HepG2 (cell line): ENCODE data around the gene HBM.

Source experiments
- KAT7 ChIP-seq: IDR thresholded peaks from 2 replicates; pipeline ENCODE4 v1.6.1; 2018; ENCODE audit warnings: borderline replicate concordance, missing compliant biosample characterization
- MAZ ChIP-seq, 2 experiments: sonication (generic) in 1 of 2; formaldehyde crosslinking in 1 of 2; IDR thresholded peaks; 2 replicates each; pipeline versions ENCODE4 v1.5.0 to v1.6.1; 2012 to 2020; ENCODE audit warnings: low read depth in 2 of 2, mild to moderate bottlenecking in 2 of 2, borderline replicate concordance in 1 of 2, improper control_type of control experiment in 1 of 2, low read length in 1 of 2, missing genetic modification reagents in 1 of 2, moderate library complexity in 1 of 2
- MIER3 ChIP-seq: IDR thresholded peaks from 2 replicates; pipeline ENCODE4 v1.6.1; 2016; ENCODE audit warnings: missing compliant biosample characterization, borderline replicate concordance
- PCBP2 ChIP-seq: fragments of 200-400 bp; formaldehyde crosslinking; optimal IDR thresholded peaks from 2 replicates; pipeline ENCODE3; 2018; ENCODE audit warnings: low read length, low read depth; ENCODE audit not compliant: poor library complexity, severe bottlenecking
- POLR2A ChIP-seq, 2 experiments: IDR thresholded peaks; 2 replicates each; pipeline ENCODE4 v1.6.1; 2011; ENCODE audit warnings: low read depth in 2 of 2, low read length in 2 of 2, mild to moderate bottlenecking in 1 of 2, moderate library complexity in 1 of 2; ENCODE audit not compliant: insufficient read depth in 1 of 2
- ZFP41 ChIP-seq: sonication (generic); formaldehyde crosslinking; IDR thresholded peaks from 2 replicates; pipeline ENCODE4 v1.4.0; 2020; ENCODE audit warnings: mild to moderate bottlenecking, missing genetic modification reagents, borderline replicate concordance
- ZNF12 ChIP-seq: sonication (generic); formaldehyde crosslinking; IDR thresholded peaks from 2 replicates; pipeline ENCODE4 v1.5.0; 2020; ENCODE audit warnings: missing genetic modification reagents
- ZNF143 ChIP-seq: sonication (generic); formaldehyde crosslinking; IDR thresholded peaks from 2 replicates; pipeline ENCODE4 v1.4.0; 2020; ENCODE audit warnings: missing genetic modification reagents
- TF ChIP-seq, protein P1 (sequence below): sonication (generic); formaldehyde crosslinking; IDR thresholded peaks from 2 replicates; pipeline ENCODE4 v1.4.0; 2020; ENCODE audit warnings: missing genetic modification reagents, borderline replicate concordance
- TF ChIP-seq, protein P2 (sequence below): sonication (generic); formaldehyde crosslinking; IDR thresholded peaks from 2 replicates; pipeline ENCODE4 v1.9.0; 2021; ENCODE audit warnings: missing genetic modification reagents, borderline replicate concordance
- TF ChIP-seq, protein P3 (sequence below): IDR thresholded peaks from 2 replicates; pipeline ENCODE4 v1.6.1; 2016; ENCODE audit warnings: low read depth, control low read depth
- TF ChIP-seq, protein P4 (sequence below): sonication (generic); formaldehyde crosslinking; IDR thresholded peaks from 2 replicates; pipeline ENCODE4 v1.9.0; 2021; ENCODE audit warnings: missing genetic modification reagents, borderline replicate concordance
- TF ChIP-seq, protein P5 (sequence below), 2 experiments: sonication (generic) in 1 of 2; formaldehyde crosslinking in 1 of 2; IDR thresholded peaks; 2 replicates each; pipeline versions ENCODE4 v1.5.1 to v1.6.1; 2011 to 2020; ENCODE audit warnings: borderline replicate concordance in 1 of 2, low read depth in 1 of 2, low read length in 1 of 2, mild to moderate bottlenecking in 1 of 2, missing genetic modification reagents in 1 of 2, moderate library complexity in 1 of 2

DNA sequence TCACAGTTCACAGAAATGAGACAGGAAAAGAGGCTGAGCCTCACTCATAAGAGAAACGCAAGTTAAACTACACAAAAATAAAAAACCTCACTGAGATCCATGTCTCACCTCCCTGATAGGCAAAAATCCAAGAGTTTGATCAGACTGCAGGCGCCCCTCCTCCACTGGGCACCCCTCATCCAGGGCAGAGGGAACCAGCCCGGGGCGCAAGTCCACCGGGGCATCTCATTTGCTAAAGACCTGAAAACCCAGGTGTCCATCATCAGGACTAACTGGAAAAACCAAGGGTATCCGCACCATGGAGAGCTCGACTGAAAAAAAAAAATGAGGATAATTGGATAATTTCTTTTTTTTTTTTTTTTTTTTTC, 10.8 kb upstream of the HBM start:
- TF ChIP-seq KAT7 (CRISPR knock-in tag) = no peak
- no peak for TF ChIP-seq MAZ (IDR thresholded peaks at IDR 0.05; ENCODE audit: borderline replicate concordance, low read depth, low read length)
- TF ChIP-seq MAZ (CRISPR knock-in tag; IDR thresholded peaks at IDR 0.05; ENCODE audit: low read depth) = no peak
- no peak for TF ChIP-seq ZNF143 (CRISPR knock-in tag)
- TF ChIP-seq POLR2A (IDR thresholded peaks at IDR 0.05; ENCODE audit: insufficient read depth in 1 of 2, low read depth in 2 of 2, low read length in 2 of 2) = no peak
- TF ChIP-seq, protein P1, sequence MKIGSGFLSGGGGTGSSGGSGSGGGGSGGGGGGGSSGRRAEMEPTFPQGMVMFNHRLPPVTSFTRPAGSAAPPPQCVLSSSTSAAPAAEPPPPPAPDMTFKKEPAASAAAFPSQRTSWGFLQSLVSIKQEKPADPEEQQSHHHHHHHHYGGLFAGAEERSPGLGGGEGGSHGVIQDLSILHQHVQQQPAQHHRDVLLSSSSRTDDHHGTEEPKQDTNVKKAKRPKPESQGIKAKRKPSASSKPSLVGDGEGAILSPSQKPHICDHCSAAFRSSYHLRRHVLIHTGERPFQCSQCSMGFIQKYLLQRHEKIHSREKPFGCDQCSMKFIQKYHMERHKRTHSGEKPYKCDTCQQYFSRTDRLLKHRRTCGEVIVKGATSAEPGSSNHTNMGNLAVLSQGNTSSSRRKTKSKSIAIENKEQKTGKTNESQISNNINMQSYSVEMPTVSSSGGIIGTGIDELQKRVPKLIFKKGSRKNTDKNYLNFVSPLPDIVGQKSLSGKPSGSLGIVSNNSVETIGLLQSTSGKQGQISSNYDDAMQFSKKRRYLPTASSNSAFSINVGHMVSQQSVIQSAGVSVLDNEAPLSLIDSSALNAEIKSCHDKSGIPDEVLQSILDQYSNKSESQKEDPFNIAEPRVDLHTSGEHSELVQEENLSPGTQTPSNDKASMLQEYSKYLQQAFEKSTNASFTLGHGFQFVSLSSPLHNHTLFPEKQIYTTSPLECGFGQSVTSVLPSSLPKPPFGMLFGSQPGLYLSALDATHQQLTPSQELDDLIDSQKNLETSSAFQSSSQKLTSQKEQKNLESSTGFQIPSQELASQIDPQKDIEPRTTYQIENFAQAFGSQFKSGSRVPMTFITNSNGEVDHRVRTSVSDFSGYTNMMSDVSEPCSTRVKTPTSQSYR (CRISPR knock-in tag) = no peak
- TF ChIP-seq MIER3 (CRISPR knock-in tag) = no peak
- no peak for TF ChIP-seq PCBP2
- TF ChIP-seq, protein P2, sequence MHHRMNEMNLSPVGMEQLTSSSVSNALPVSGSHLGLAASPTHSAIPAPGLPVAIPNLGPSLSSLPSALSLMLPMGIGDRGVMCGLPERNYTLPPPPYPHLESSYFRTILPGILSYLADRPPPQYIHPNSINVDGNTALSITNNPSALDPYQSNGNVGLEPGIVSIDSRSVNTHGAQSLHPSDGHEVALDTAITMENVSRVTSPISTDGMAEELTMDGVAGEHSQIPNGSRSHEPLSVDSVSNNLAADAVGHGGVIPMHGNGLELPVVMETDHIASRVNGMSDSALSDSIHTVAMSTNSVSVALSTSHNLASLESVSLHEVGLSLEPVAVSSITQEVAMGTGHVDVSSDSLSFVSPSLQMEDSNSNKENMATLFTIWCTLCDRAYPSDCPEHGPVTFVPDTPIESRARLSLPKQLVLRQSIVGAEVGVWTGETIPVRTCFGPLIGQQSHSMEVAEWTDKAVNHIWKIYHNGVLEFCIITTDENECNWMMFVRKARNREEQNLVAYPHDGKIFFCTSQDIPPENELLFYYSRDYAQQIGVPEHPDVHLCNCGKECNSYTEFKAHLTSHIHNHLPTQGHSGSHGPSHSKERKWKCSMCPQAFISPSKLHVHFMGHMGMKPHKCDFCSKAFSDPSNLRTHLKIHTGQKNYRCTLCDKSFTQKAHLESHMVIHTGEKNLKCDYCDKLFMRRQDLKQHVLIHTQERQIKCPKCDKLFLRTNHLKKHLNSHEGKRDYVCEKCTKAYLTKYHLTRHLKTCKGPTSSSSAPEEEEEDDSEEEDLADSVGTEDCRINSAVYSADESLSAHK (CRISPR knock-in tag) = no peak
- TF ChIP-seq, protein P3, sequence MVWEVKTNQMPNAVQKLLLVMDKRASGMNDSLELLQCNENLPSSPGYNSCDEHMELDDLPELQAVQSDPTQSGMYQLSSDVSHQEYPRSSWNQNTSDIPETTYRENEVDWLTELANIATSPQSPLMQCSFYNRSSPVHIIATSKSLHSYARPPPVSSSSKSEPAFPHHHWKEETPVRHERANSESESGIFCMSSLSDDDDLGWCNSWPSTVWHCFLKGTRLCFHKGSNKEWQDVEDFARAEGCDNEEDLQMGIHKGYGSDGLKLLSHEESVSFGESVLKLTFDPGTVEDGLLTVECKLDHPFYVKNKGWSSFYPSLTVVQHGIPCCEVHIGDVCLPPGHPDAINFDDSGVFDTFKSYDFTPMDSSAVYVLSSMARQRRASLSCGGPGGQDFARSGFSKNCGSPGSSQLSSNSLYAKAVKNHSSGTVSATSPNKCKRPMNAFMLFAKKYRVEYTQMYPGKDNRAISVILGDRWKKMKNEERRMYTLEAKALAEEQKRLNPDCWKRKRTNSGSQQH (CRISPR knock-in tag) = no peak
- no peak for TF ChIP-seq ZFP41 (CRISPR knock-in tag)
- no peak for TF ChIP-seq ZNF12 (CRISPR knock-in tag)
- TF ChIP-seq, protein P4, sequence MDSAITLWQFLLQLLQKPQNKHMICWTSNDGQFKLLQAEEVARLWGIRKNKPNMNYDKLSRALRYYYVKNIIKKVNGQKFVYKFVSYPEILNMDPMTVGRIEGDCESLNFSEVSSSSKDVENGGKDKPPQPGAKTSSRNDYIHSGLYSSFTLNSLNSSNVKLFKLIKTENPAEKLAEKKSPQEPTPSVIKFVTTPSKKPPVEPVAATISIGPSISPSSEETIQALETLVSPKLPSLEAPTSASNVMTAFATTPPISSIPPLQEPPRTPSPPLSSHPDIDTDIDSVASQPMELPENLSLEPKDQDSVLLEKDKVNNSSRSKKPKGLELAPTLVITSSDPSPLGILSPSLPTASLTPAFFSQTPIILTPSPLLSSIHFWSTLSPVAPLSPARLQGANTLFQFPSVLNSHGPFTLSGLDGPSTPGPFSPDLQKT (CRISPR knock-in tag) = no peak
- TF ChIP-seq, protein P5, sequence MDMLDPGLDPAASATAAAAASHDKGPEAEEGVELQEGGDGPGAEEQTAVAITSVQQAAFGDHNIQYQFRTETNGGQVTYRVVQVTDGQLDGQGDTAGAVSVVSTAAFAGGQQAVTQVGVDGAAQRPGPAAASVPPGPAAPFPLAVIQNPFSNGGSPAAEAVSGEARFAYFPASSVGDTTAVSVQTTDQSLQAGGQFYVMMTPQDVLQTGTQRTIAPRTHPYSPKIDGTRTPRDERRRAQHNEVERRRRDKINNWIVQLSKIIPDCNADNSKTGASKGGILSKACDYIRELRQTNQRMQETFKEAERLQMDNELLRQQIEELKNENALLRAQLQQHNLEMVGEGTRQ (IDR thresholded peaks at IDR 0.05; ENCODE audit: low read depth, low read length) = no peak
- TF ChIP-seq, protein P5 (CRISPR knock-in tag; IDR thresholded peaks at IDR 0.05; ENCODE audit: borderline replicate concordance) = no peak
